SK-N-SH (cell line): ENCODE data around the gene GOLT1A. TPM values are rescaled to one million over a fixed set of nuclear protein-coding genes. Genes with fewer than 3 reads are reported as not detected.

Experiments used
- CTCF ChIA-PET: fragments of 300-600, 350-600 bp; formaldehyde crosslinking; extraction: SDS; loops from one replicate; lab custom pipeline; 2021; lab: Yijun Ruan, JAX
- POLR2A ChIA-PET: fragments of 350-600 bp; sonication (Branson Sonifier 250); formaldehyde crosslinking; extraction: SDS; loops from one replicate; lab custom pipeline; 2020; ENCODE audit warnings: antibody characterized with exemption, inconsistent platforms; lab: Yijun Ruan, JAX
- DNase-seq: peaks from one replicate; pipeline ENCODE4 v3.0.0; 2012
- H2AFZ ChIP-seq: fragments of 200-600 bp; sonication (generic); 2 replicates; pipeline ENCODE4 v1.8.1; 2016; ENCODE audit warnings: antibody characterized with exemption, mild to moderate bottlenecking, low read depth
- H3F3A ChIP-seq: fragments of 200-600 bp; sonication (generic); replicated peaks from 2 replicates; pipeline ENCODE3; 2016; ENCODE audit warnings: antibody characterized with exemption, mild to moderate bottlenecking; ENCODE audit not compliant: insufficient read depth
- H3K27ac ChIP-seq, 2 experiments: fragments of 200-500 bp in 1 of 2; fragments of 200-600 bp in 1 of 2; sonication (Bioruptor generic) in 1 of 2; sonication (generic), shearing (Covaris generic) in 1 of 2; 2 replicates each; pipeline versions ENCODE4 v1.5.1 to v1.6.1; 2014 to 2016; ENCODE audit warnings: low read depth in 2 of 2, inconsistent platforms in 1 of 2, low read length in 1 of 2, mild to moderate bottlenecking in 1 of 2, mixed read lengths in 1 of 2
- H3K27me3 ChIP-seq: fragments of 200-600 bp; sonication (generic), shearing (Covaris generic); 2 replicates; pipeline ENCODE4 v1.6.1; 2016; ENCODE audit warnings: mixed run types; ENCODE audit not compliant: insufficient read depth
- H3K36me3 ChIP-seq, 2 experiments: fragments of 200-500 bp in 1 of 2; fragments of 200-600 bp in 1 of 2; sonication (Bioruptor generic) in 1 of 2; sonication (generic) in 1 of 2; replicated peaks in 1 of 2; 2 replicates each; pipeline versions ENCODE3 to v1.5.1; 2014 to 2016; ENCODE audit warnings: low read length in 1 of 2, mild to moderate bottlenecking in 1 of 2; ENCODE audit not compliant: insufficient read depth in 2 of 2, control insufficient read depth in 1 of 2
- H3K4me1 ChIP-seq, 2 experiments: fragments of 200-500 bp in 1 of 2; fragments of 200-600 bp in 1 of 2; sonication (Bioruptor generic) in 1 of 2; sonication (generic), shearing (Covaris generic) in 1 of 2; 2 replicates each; pipeline versions ENCODE4 v1.5.1 to v1.6.1; 2014 to 2016; ENCODE audit warnings: low read depth in 1 of 2, low read length in 1 of 2, mixed run types in 1 of 2; ENCODE audit not compliant: insufficient read depth in 2 of 2, control insufficient read depth in 1 of 2
- H3K4me2 ChIP-seq: fragments of 200-600 bp; sonication (generic), shearing (Covaris generic); 2 replicates; pipeline ENCODE4 v1.6.1; 2017; ENCODE audit warnings: mixed run types
- H3K4me3 ChIP-seq, 2 experiments: fragments of 200-500 bp in 1 of 2; fragments of 200-600 bp in 1 of 2; sonication (Bioruptor generic) in 1 of 2; sonication (generic), shearing (Covaris generic) in 1 of 2; 2 replicates each; pipeline versions ENCODE4 v1.5.1 to v1.8.1; 2014 to 2016; ENCODE audit warnings: low read depth in 2 of 2, inconsistent platforms in 1 of 2, low read length in 1 of 2, mild to moderate bottlenecking in 1 of 2, mixed read lengths in 1 of 2, moderate library complexity in 1 of 2
- H3K79me2 ChIP-seq: fragments of 200-600 bp; sonication (generic); 2 replicates; pipeline ENCODE4 v1.8.1; 2017; ENCODE audit warnings: mild to moderate bottlenecking; ENCODE audit not compliant: insufficient read depth
- H3K9ac ChIP-seq: fragments of 200-600 bp; sonication (generic); 2 replicates; pipeline ENCODE4 v1.6.1; 2017; ENCODE audit warnings: mixed run types
- H3K9me2 ChIP-seq: fragments of 200-600 bp; sonication (generic); 2 replicates; pipeline ENCODE4 v1.6.1; 2017; ENCODE audit warnings: mixed run types
- H3K9me3 ChIP-seq: fragments of 200-600 bp; sonication (generic); 2 replicates; pipeline ENCODE4 v1.6.1; 2017; ENCODE audit warnings: mixed run types, mild to moderate bottlenecking, moderate library complexity
- H4K20me1 ChIP-seq: fragments of 200-600 bp; sonication (generic); 2 replicates; pipeline ENCODE4 v1.6.1; 2017; ENCODE audit warnings: mild to moderate bottlenecking, mixed run types; ENCODE audit not compliant: insufficient read depth
- CHD2 ChIP-seq: fragments of 150-350 bp; IDR thresholded peaks from 2 replicates; pipeline ENCODE4 v1.6.1; 2018; ENCODE audit warnings: low read length; ENCODE audit not compliant: partially characterized antibody
- ELF1 ChIP-seq: IDR thresholded peaks from 2 replicates; pipeline ENCODE4 v1.4.0; 2012
- FOXJ3 ChIP-seq: sonication (generic); formaldehyde crosslinking; IDR thresholded peaks from 2 replicates; pipeline ENCODE4 v1.5.1; 2020; ENCODE audit warnings: mild to moderate bottlenecking, missing genetic modification reagents
- GABPA ChIP-seq: IDR thresholded peaks from 2 replicates; pipeline ENCODE4 v1.4.0; 2012; ENCODE audit warnings: low read depth, mild to moderate bottlenecking
- GATA2 ChIP-seq: sonication (generic); formaldehyde crosslinking; IDR thresholded peaks from 2 replicates; pipeline ENCODE4 v1.5.0; 2020; ENCODE audit warnings: mild to moderate bottlenecking, missing genetic modification reagents
- MAX ChIP-seq: IDR thresholded peaks from 2 replicates; pipeline ENCODE4 v1.4.0; 2012; ENCODE audit warnings: low read depth
- NFIC ChIP-seq: IDR thresholded peaks from 2 replicates; pipeline ENCODE4 v1.4.0; 2012; ENCODE audit warnings: borderline replicate concordance
- NRF1 ChIP-seq: IDR thresholded peaks from 2 replicates; pipeline ENCODE4 v1.6.1; 2012; ENCODE audit warnings: low read depth, mild to moderate bottlenecking, low read length
- POLR2AphosphoS5 ChIP-seq: IDR thresholded peaks from 2 replicates; pipeline ENCODE4 v1.6.1; 2012; ENCODE audit warnings: low read depth, low read length
- RAD21 ChIP-seq: IDR thresholded peaks from 2 replicates; pipeline ENCODE4 v1.6.1; 2012; ENCODE audit warnings: mild to moderate bottlenecking, low read length
- SMC3 ChIP-seq: IDR thresholded peaks from 2 replicates; pipeline ENCODE4 v1.6.1; 2012; ENCODE audit warnings: low read depth, low read length, improper control_type of control experiment
- TCF12 ChIP-seq: IDR thresholded peaks from 2 replicates; pipeline ENCODE4 v1.4.0; 2012
- USF2 ChIP-seq: fragments of 150-350 bp; IDR thresholded peaks from 2 replicates; pipeline ENCODE4 v1.6.1; 2017; ENCODE audit warnings: antibody characterized with exemption, low read length, low read depth, borderline replicate concordance
- WGBS: methylation state at CpG from one replicate; pipeline ENCODE4 v1.1.6; 2017; ENCODE audit warnings: low lambda C conversion rate; 5-methylcytosine and 5-hydroxymethylcytosine counted together
- polyA plus RNA-seq, 3 experiments: library from polyadenylated mRNA; depleted of rRNA; stranded (reverse); fragments of >200 nt; gene quantifications; 2 replicates each; pipeline ENCODE4 v1.2.3, GENCODE V29; 2012
- TF ChIP-seq, protein P1 (sequence below): IDR thresholded peaks from 2 replicates; pipeline ENCODE4 v1.6.1; 2012; ENCODE audit warnings: mild to moderate bottlenecking, low read depth, low read length, moderate library complexity
- TF ChIP-seq, protein P2 (sequence below): IDR thresholded peaks from 2 replicates; pipeline ENCODE4 v1.4.0; 2012; ENCODE audit warnings: low read depth, borderline replicate concordance

The GOLT1A gene
- polyA plus RNA-seq, 1 of the 3 experiments (the other 2 are of a cell fraction), result not detected

DNA sequence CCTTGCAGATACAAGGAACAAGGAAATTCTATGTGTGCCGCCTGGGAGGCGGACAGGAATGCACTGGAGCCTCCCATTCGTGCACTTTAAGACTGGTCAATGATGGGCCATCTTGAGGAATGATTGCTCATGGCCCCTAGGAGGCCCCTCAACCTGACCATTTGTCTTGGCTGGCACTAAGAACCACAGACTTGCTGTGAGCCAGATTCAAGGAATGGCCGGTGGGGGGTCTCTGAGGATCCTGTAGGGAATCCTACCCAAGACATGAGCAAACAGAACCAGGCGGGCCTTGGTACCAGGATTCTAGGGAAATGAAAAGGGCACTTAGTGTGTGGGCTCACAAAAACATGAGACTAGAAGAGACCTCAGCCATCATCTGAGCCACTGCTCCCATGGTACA is 28.1 kb upstream of the GOLT1A start:
- Histone ChIP-seq H3K4me1 (no peaks in the 10 kb centered on the region), H4K20me1 (no peaks in the 10 kb centered on the region), H3K9me2 (no peaks in the 10 kb centered on the region), H3K9me3 (no peaks in the 10 kb centered on the region), H3K4me2 (no peak overlapping the region), H3K79me2 (no peaks in the 10 kb centered on the region), H3K27me3 (no peaks in the 10 kb centered on the region), H3K9ac (no peak overlapping the region), H2AFZ (no peak overlapping the region), H3K4me3 (no peak overlapping the region), H3F3A (no peaks in the 10 kb centered on the region), H3K36me3 (peaks cover 0 to 3% of the 10 kb centered on the region in 2 experiments), H3K27ac (no peak overlapping the region)
- ChIA-PET CTCF (interaction anchor here (1.4 kb wide), 1 partner anchor 16 kb away, joined by 5 read pairs; no protein-coding TSS in a partner anchor), POLR2A (no interaction called here)
- WGBS, result 78% methylated on average over 5 of the region's 5 CpGs
- no peak for DNase-seq
- TF ChIP-seq FOXJ3 (CRISPR knock-in tag), result no peak
- TF ChIP-seq CHD2, result no peak
- TF ChIP-seq USF2, result no peak
- no peak for TF ChIP-seq ELF1
- no peak for TF ChIP-seq MAX
- TF ChIP-seq GABPA, result no peak
- TF ChIP-seq NRF1, result no peak
- no peak for TF ChIP-seq TCF12
- no peak for TF ChIP-seq POLR2AphosphoS5
- TF ChIP-seq GATA2, result no peak

GRCh38 chr1:204241050-204241449 is 27.3 kb upstream of the GOLT1A start:
- Histone ChIP-seq H3K4me3 (no peak overlapping the region), H3K27me3 (no peaks in the 10 kb centered on the region), H3K27ac (no peak overlapping the region), H4K20me1 (no peaks in the 10 kb centered on the region), H3K9ac (no peak overlapping the region), H3F3A (no peaks in the 10 kb centered on the region), H3K9me2 (no peaks in the 10 kb centered on the region), H3K36me3 (peaks cover 0 to 3% of the 10 kb centered on the region in 2 experiments), H3K9me3 (no peaks in the 10 kb centered on the region), H3K4me1 (no peaks in the 10 kb centered on the region), H3K79me2 (no peaks in the 10 kb centered on the region), H3K4me2 (no peak overlapping the region), H2AFZ (no peak overlapping the region)
- WGBS, result 40% methylated on average over 2 of the region's 2 CpGs
- POLR2A ChIA-PET, result no interaction called here
- TF ChIP-seq USF2, result no peak
- TF ChIP-seq GATA2, result no peak
- CTCF ChIA-PET, result interaction anchor here (0.8 to 1.4 kb wide), 4 partner anchors 14 to 123 kb away, joined by 3 to 5 read pairs (median 3); no protein-coding TSS in a partner anchor
- no peak for DNase-seq

DNA sequence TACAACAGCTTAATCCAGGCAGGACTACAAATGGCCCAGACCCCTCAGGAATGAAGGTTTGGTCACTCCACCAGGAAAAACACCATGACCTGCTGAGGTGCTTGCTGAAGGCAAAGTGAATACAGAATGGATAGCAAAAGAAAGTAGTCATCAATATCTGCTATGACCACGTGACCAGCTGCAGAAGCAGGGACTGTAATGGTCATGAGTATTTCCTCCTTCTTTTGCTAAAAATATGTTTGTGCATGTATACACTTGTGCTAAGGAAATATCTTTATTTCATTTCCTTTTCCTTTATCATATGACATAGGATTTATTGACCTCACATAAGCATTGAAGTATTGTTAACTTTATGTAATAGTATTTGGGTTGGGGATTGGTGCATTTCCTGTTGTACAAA is 26.4 kb upstream of the GOLT1A start:
- ChIA-PET POLR2A (no interaction called here), CTCF (interaction anchor here (1.3 to 1.4 kb wide), 2 partner anchors 18 to 78 kb away, joined by 3 to 5 read pairs; no protein-coding TSS in a partner anchor)
- Histone ChIP-seq H3K4me3 (no peak overlapping the region), H3K9me3 (no peaks in the 10 kb centered on the region), H3K79me2 (no peaks in the 10 kb centered on the region), H3K27ac (no peak overlapping the region), H3K4me1 (no peaks in the 10 kb centered on the region), H3K9me2 (no peaks in the 10 kb centered on the region), H3K4me2 (no peak overlapping the region), H2AFZ (no peak overlapping the region), H3K36me3 (peaks cover 0 to 3% of the 10 kb centered on the region in 2 experiments), H3F3A (no peaks in the 10 kb centered on the region), H3K27me3 (no peaks in the 10 kb centered on the region), H3K9ac (no peak overlapping the region), H4K20me1 (no peaks in the 10 kb centered on the region)
- DNase-seq, result no peak
- WGBS, result 41% methylated on average over 1 of the region's 1 CpG
- TF ChIP-seq POLR2AphosphoS5 (no peak), NRF1 (no peak), CHD2 (no peak), RAD21 (no peak), SMC3 (no peak), FOXJ3 (CRISPR knock-in tag) (no peak), NFIC (no peak)
- TF ChIP-seq, protein P1, sequence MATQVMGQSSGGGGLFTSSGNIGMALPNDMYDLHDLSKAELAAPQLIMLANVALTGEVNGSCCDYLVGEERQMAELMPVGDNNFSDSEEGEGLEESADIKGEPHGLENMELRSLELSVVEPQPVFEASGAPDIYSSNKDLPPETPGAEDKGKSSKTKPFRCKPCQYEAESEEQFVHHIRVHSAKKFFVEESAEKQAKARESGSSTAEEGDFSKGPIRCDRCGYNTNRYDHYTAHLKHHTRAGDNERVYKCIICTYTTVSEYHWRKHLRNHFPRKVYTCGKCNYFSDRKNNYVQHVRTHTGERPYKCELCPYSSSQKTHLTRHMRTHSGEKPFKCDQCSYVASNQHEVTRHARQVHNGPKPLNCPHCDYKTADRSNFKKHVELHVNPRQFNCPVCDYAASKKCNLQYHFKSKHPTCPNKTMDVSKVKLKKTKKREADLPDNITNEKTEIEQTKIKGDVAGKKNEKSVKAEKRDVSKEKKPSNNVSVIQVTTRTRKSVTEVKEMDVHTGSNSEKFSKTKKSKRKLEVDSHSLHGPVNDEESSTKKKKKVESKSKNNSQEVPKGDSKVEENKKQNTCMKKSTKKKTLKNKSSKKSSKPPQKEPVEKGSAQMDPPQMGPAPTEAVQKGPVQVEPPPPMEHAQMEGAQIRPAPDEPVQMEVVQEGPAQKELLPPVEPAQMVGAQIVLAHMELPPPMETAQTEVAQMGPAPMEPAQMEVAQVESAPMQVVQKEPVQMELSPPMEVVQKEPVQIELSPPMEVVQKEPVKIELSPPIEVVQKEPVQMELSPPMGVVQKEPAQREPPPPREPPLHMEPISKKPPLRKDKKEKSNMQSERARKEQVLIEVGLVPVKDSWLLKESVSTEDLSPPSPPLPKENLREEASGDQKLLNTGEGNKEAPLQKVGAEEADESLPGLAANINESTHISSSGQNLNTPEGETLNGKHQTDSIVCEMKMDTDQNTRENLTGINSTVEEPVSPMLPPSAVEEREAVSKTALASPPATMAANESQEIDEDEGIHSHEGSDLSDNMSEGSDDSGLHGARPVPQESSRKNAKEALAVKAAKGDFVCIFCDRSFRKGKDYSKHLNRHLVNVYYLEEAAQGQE, result no peak
- TF ChIP-seq, protein P2, sequence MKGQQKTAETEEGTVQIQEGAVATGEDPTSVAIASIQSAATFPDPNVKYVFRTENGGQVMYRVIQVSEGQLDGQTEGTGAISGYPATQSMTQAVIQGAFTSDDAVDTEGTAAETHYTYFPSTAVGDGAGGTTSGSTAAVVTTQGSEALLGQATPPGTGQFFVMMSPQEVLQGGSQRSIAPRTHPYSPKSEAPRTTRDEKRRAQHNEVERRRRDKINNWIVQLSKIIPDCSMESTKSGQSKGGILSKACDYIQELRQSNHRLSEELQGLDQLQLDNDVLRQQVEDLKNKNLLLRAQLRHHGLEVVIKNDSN, result no peak
